ENCODE measurements around the gene ETV1. TPM values are rescaled to one million over a fixed set of nuclear protein-coding genes. Genes with fewer than 3 reads are reported as not detected.

Gene ETV1
- not detected for polyA plus RNA-seq

- Mint-ChIP-seq H3K27me3 (no peaks in the 10 kb centered on the region), H3K36me3 (no peaks in the 10 kb centered on the region), H3K4me1 (no peaks in the 10 kb centered on the region), H3K4me3 (no peak within 1 kb of the TSS), H3K9me3 (peaks cover 0 to 2% (median 0%) of the 10 kb centered on the region in 3 donors), H3K27ac (no peak within 1 kb of the TSS)
Observed at GRCh38 chr7:13989126-13989948, at the start of gene ETV1. Gene ETV1 (minus strand): TSS chr7:13989666. CDS start chr7:13989052, 614 bp downstream.

- no peaks in the 10 kb centered on the region for H3K4me1 Mint-ChIP-seq
- H3K27ac Mint-ChIP-seq, result peak overlapping the region in 1 of 3 donors; percentile 11
- H3K9me3 Mint-ChIP-seq, result no peaks in the 10 kb centered on the region
- H3K27me3 Mint-ChIP-seq, result no peaks in the 10 kb centered on the region
- H3K36me3 Mint-ChIP-seq, result no peaks in the 10 kb centered on the region
- H3K4me3 Mint-ChIP-seq, result no peak overlapping the region
Observed at GRCh38 chr7:14024406-14024805, 34.9 kb upstream of the ETV1 start.

- H3K36me3 Mint-ChIP-seq, result no peaks in the 10 kb centered on the region
- H3K9me3 Mint-ChIP-seq, result no peaks in the 10 kb centered on the region
- H3K27me3 Mint-ChIP-seq, result no peaks in the 10 kb centered on the region
- no peak overlapping the region for H3K4me3 Mint-ChIP-seq
- H3K4me1 Mint-ChIP-seq, result no peaks in the 10 kb centered on the region
- H3K27ac Mint-ChIP-seq, result no peak overlapping the region
Observed at GRCh38 chr7:14023838-14024237, 34.4 kb upstream of the ETV1 start.

GRCh38 chr7:14023342-14023741, 33.9 kb upstream of the ETV1 start:
- no peaks in the 10 kb centered on the region for H3K9me3 Mint-ChIP-seq

GRCh38 chr7:14021069-14021468, 31.6 kb upstream of the ETV1 start:
- no peaks in the 10 kb centered on the region for H3K9me3 Mint-ChIP-seq
- no peaks in the 10 kb centered on the region for H3K27me3 Mint-ChIP-seq
- no peaks in the 10 kb centered on the region for H3K4me1 Mint-ChIP-seq
- no peaks in the 10 kb centered on the region for H3K36me3 Mint-ChIP-seq
- H3K4me3 Mint-ChIP-seq, result no peak overlapping the region
- H3K27ac Mint-ChIP-seq, result no peak overlapping the region

More at GRCh38 chr7:14023342-14023741, 33.9 kb upstream of the ETV1 start:
- Mint-ChIP-seq H3K4me1 (no peaks in the 10 kb centered on the region), H3K27me3 (no peaks in the 10 kb centered on the region), H3K27ac (no peak overlapping the region), H3K4me3 (no peak overlapping the region), H3K36me3 (no peaks in the 10 kb centered on the region)

GRCh38 chr7:14020339-14020900, 31.0 kb upstream of the ETV1 start:
- H3K27me3 Mint-ChIP-seq, result no peaks in the 10 kb centered on the region
- H3K27ac Mint-ChIP-seq, result no peak overlapping the region
- no peaks in the 10 kb centered on the region for H3K4me1 Mint-ChIP-seq
- H3K9me3 Mint-ChIP-seq, result no peaks in the 10 kb centered on the region
- no peaks in the 10 kb centered on the region for H3K36me3 Mint-ChIP-seq
- no peak overlapping the region for H3K4me3 Mint-ChIP-seq

GRCh38 chr7:14018751-14019150, 29.3 kb upstream of the ETV1 start:
- Mint-ChIP-seq H3K4me3 (no peak overlapping the region), H3K4me1 (no peaks in the 10 kb centered on the region), H3K36me3 (no peaks in the 10 kb centered on the region), H3K27me3 (no peaks in the 10 kb centered on the region), H3K9me3 (peaks cover 0 to 3% (median 0%) of the 10 kb centered on the region in 3 donors), H3K27ac (no peak overlapping the region)

GRCh38 chr7:14016950-14017349, 27.5 kb upstream of the ETV1 start:
- peaks cover 0 to 3% (median 0%) of the 10 kb centered on the region in 3 donors for H3K9me3 Mint-ChIP-seq
- no peaks in the 10 kb centered on the region for H3K36me3 Mint-ChIP-seq

GRCh38 chr7:14013898-14014297, 24.4 kb upstream of the ETV1 start:
- no peaks in the 10 kb centered on the region for H3K36me3 Mint-ChIP-seq
- no peaks in the 10 kb centered on the region for H3K27me3 Mint-ChIP-seq

More at GRCh38 chr7:14016950-14017349, 27.5 kb upstream of the ETV1 start:
- H3K27me3 Mint-ChIP-seq, result no peaks in the 10 kb centered on the region
- H3K4me1 Mint-ChIP-seq, result no peaks in the 10 kb centered on the region
- no peak overlapping the region for H3K27ac Mint-ChIP-seq
- H3K4me3 Mint-ChIP-seq, result no peak overlapping the region

GRCh38 chr7:14009453-14010418, 20.3 kb upstream of the ETV1 start:
- H3K9me3 Mint-ChIP-seq, result peaks cover 0 to 7% (median 3%) of the 10 kb centered on the region in 3 donors
- H3K27me3 Mint-ChIP-seq, result no peaks in the 10 kb centered on the region
- no peaks in the 10 kb centered on the region for H3K4me1 Mint-ChIP-seq
- no peak overlapping the region for H3K27ac Mint-ChIP-seq
- H3K36me3 Mint-ChIP-seq, result no peaks in the 10 kb centered on the region
- no peak overlapping the region for H3K4me3 Mint-ChIP-seq

More at GRCh38 chr7:14013898-14014297, 24.4 kb upstream of the ETV1 start:
- Mint-ChIP-seq H3K4me3 (no peak overlapping the region), H3K4me1 (no peaks in the 10 kb centered on the region), H3K9me3 (peaks cover 0 to 3% (median 0%) of the 10 kb centered on the region in 3 donors), H3K27ac (no peak overlapping the region)

- Mint-ChIP-seq H3K9me3 (peaks cover 0 to 20% (median 3%) of the 10 kb centered on the region in 3 donors), H3K36me3 (no peaks in the 10 kb centered on the region), H3K27ac (no peak overlapping the region), H3K4me3 (no peak overlapping the region), H3K27me3 (no peaks in the 10 kb centered on the region), H3K4me1 (no peaks in the 10 kb centered on the region)
Observed at GRCh38 chr7:14001139-14001538, 11.7 kb upstream of the ETV1 start.

GRCh38 chr7:14000247-14000646, 10.8 kb upstream of the ETV1 start:
- Mint-ChIP-seq H3K4me3 (no peak overlapping the region), H3K9me3 (peaks cover 0 to 14% (median 3%) of the 10 kb centered on the region in 3 donors), H3K4me1 (no peaks in the 10 kb centered on the region), H3K27ac (no peak overlapping the region), H3K36me3 (no peaks in the 10 kb centered on the region), H3K27me3 (no peaks in the 10 kb centered on the region)

- Mint-ChIP-seq H3K27ac (no peak overlapping the region), H3K4me3 (no peak overlapping the region), H3K9me3 (peaks cover 2 to 13% (median 3%) of the 10 kb centered on the region in 3 donors), H3K4me1 (no peaks in the 10 kb centered on the region), H3K36me3 (no peaks in the 10 kb centered on the region), H3K27me3 (no peaks in the 10 kb centered on the region)
Observed at GRCh38 chr7:13998866-13999265, 9.4 kb upstream of the ETV1 start.

GRCh38 chr7:13992596-13992964, 3.1 kb upstream of the ETV1 start:
- H3K36me3 Mint-ChIP-seq, result no peaks in the 10 kb centered on the region
- no peaks in the 10 kb centered on the region for H3K27me3 Mint-ChIP-seq
- H3K9me3 Mint-ChIP-seq, result peaks cover 0 to 7% (median 3%) of the 10 kb centered on the region in 3 donors
- H3K4me1 Mint-ChIP-seq, result no peaks in the 10 kb centered on the region
- no peak overlapping the region for H3K4me3 Mint-ChIP-seq
- no peak overlapping the region for H3K27ac Mint-ChIP-seq
